Keratinocyte (primary cell): ENCODE results near the gene NXN.
"Not testable (repeated sequence)": the region's sequence is repeated elsewhere in the genome, so short reads cannot be mapped to it uniquely, and the experiment has no call there.

Source experiments
- EZH2 ChIP-seq: IDR thresholded peaks from one replicate; pipeline ENCODE4 v1.6.1; 2012; ENCODE audit warnings: inconsistent platforms, mild to moderate bottlenecking, low read length, moderate library complexity
- TF ChIP-seq, protein P1 (sequence below), 3 experiments: IDR thresholded peaks in 1 of 3; conservative IDR thresholded peaks in 1 of 3; optimal IDR thresholded peaks in 1 of 3; 2 replicates in 2 of 3; 3 replicates in 1 of 3; pipeline versions ENCODE3 to v1.5.1; 2011; ENCODE audit warnings: low read length in 3 of 3, mild to moderate bottlenecking in 3 of 3, moderate library complexity in 2 of 3, control low read depth in 1 of 3, inconsistent platforms in 1 of 3; ENCODE audit not compliant: insufficient read depth in 2 of 3; ENCODE audit errors: extremely low read depth in 1 of 3

DNA sequence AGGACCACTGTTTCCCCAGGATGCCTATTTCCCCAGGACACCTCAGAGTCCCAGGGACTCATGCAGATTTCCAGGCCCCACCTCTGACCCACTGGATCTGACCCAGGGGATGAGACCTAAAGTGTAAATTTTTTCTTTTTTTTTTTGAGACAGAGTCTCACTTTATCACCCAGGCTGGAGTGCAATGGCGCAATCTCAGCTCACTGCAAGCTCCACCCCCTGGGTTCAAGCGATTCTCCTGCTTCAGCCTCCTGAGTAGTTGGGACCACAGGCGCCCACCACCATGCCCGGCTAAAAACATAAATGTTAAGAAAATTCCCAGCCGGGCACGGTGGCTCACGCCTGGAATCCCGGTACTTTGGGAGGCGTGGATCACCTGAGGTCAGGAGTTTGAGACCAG lies 126.7 kb downstream of the NXN start:
- TF ChIP-seq, protein P1, sequence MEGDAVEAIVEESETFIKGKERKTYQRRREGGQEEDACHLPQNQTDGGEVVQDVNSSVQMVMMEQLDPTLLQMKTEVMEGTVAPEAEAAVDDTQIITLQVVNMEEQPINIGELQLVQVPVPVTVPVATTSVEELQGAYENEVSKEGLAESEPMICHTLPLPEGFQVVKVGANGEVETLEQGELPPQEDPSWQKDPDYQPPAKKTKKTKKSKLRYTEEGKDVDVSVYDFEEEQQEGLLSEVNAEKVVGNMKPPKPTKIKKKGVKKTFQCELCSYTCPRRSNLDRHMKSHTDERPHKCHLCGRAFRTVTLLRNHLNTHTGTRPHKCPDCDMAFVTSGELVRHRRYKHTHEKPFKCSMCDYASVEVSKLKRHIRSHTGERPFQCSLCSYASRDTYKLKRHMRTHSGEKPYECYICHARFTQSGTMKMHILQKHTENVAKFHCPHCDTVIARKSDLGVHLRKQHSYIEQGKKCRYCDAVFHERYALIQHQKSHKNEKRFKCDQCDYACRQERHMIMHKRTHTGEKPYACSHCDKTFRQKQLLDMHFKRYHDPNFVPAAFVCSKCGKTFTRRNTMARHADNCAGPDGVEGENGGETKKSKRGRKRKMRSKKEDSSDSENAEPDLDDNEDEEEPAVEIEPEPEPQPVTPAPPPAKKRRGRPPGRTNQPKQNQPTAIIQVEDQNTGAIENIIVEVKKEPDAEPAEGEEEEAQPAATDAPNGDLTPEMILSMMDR (optimal IDR thresholded peaks at IDR 0.05 in 1 of 3, IDR thresholded peaks at IDR 0.05 in 1 of 3, conservative IDR thresholded peaks at IDR 0.05 in 1 of 3; ENCODE audit: extremely low read depth in 1 of 3, insufficient read depth in 2 of 3, low read length in 3 of 3) = not testable (repeated sequence)
- TF ChIP-seq EZH2 = not testable (repeated sequence)
